Measurements from ENCODE around the gene PGLYRP3.
"Not testable (repeated sequence)": the region's sequence is repeated elsewhere in the genome, so short reads cannot be mapped to it uniquely, and the experiment has no call there.

GRCh38 chr1:153318145-153318544, 5.4 kb upstream of the PGLYRP3 start:
- TF ChIP-seq POLR2A, CTCF (IDR thresholded peaks at IDR 0.05): not testable (repeated sequence)

Data from prostate gland (tissue), 2 donors.